HG03066 (cell line): Measurements from ENCODE around the gene RBCK1.

ENCODE experiments used
- ATAC-seq: cut with Tn5 transposase; IDR thresholded peaks from one replicate; pipeline ENCODE4 v1.9.1; 2021; ENCODE audit warnings: low read depth; ENCODE audit not compliant: unreplicated experiment

Gene RBCK1

DNA sequence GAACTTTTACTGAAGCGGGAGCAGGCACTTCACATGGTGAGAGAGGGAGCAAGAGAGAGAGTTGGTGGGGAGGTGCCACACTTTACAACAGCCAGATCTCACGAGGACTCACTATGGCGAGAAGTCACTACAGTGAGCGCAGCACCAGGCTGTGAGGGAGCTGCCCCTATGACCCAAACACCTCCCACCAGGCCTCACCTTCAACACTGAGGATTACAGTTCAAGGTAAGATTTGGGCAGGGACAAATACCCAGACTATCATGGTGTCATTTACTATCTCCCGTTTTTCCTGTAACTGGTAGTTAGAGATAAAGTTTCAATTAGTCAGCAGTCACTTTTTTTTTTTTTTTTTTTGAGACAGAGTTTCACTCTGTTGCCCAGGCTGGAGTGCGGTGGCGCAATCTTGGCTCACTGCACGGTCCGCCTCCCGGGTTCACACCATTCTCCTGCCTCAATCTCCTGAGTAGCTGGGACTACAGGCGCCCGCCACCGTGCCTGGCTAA, 7.8 kb downstream of the RBCK1 start:
- no peak for ATAC-seq

DNA sequence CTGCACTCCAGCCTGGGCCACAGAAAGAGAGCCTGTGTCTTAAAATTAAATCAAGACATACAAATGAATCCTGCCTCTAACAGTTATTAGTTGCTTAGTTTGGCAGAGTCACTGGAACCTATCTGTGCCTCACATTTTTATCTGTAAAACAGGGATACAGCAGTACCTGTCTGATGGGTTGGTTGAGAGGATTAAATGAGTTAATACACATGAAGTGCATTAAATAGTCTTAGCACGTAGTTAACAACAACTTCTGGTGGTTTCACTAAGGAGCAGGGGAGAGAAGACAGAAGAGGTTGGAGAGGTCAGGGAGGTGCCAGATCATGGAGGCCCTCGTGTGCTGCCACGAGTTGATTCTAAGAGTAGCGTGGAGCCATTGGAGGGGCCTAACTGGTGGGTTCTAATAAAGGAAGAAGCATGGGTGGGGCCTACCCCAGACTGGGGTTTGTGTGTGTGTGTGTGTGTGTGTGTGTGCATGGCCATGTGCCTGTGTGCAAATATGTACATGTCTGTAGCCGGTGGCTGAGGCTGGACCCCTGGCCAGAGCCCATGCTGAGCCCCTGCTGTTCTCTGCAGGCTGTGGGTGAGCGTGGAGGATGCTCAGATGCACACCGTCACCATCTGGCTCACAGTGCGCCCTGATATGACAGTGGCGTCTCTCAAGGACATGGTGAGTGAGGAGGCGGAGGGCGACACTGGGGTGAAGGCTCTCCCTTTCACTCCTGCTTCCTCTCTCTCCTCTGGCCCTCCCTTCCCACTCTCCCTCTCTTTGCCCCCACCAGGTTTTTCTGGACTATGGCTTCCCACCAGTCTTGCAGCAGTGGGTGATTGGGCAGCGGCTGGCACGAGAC, 9.1 kb downstream of the RBCK1 start:
- no peak for ATAC-seq

DNA sequence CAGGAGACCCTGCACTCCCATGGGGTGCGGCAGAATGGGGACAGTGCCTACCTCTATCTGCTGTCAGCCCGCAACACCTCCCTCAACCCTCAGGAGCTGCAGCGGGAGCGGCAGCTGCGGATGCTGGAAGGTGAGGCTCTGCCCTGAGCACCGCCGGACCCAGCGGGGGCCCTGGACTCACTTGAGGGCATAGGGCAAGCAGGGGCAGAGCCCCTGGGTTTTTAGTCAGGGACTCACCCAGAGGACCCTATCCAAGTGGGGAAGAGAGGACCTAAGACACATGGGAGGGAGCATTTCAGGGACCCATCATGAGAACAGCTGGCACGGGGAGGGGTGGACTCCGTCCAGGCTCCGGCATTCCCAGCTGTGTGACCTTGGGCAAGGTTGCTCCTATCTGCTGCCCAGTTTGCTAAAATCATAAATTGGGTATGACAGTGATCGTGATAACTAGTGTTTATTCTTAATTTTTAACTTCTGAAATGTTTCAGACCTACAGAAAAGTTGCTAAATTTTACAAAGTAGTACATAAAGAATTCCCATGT, 9.8 kb downstream of the RBCK1 start:
- no peak for ATAC-seq

DNA sequence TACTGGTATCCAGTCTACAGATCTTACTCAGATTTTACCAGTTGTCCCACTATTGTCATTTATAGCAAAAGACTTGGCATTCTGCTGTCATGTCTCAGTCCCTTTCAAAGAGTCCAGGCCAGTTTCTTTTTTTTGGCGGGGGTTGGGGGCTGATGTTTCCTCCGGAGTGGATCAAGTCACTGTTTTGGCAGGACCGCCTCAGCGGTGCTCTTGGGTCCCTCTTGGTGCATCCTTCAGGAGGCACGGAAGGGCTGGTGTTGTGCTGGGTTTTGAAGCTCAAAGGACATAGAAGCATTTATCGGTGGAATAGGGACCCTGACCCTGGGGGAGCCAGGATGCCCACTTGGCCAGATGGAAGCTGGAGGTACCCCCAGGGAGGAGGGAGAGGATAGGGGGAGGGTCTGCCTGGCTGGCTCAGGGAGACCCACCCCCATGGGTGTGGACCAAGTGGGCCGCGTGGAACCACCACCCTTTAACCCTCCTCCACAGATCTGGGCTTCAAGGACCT, 10.8 kb downstream of the RBCK1 start:
- ATAC-seq: no peak

DNA sequence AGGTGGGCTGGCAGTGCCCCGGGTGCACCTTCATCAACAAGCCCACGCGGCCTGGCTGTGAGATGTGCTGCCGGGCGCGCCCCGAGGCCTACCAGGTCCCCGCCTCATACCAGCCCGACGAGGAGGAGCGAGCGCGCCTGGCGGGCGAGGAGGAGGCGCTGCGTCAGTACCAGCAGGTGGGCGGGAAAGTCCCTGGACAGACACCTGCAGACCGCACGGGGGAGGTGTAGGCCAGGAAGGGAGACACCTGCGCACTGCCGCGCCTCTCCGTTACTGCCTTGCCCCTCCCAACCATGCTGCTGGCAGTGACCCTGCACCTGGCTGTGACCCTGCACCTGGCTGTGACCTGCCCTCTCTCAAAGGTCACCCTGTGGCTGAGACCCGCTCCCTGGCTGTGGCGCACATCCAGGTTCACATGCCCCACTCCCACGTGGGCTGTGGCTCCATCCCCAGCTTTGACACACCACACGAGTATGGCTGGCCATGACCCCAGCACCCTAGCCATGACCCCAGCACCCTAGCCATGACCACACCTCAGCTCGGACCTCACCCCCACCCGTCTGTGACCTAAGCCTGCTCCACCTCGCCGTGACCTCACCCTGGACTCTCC, 11.6 kb downstream of the RBCK1 start:
- ATAC-seq: no peak

DNA sequence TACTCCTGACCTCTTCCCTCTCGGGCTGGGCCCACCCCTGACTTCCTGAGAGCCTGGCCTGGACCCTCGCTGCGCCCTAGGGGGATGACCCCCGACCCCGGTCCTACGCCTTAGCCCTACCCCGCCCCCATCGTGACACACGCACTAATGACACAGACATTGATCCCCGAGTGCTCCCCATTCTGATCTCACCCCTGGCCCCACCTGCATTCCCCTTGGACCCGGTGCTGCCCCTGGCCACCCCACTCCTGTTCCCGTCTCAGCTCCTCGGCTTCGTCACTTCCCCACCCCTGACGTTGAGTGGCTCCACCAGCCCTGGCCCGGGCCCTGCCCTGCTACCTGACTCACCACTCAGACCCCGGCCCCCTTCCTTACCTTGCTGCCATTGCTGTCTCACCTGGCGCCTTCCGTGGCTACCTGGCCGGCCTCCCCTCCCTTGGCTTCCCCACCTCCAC, 12.1 kb downstream of the RBCK1 start:
- ATAC-seq: no peak

DNA sequence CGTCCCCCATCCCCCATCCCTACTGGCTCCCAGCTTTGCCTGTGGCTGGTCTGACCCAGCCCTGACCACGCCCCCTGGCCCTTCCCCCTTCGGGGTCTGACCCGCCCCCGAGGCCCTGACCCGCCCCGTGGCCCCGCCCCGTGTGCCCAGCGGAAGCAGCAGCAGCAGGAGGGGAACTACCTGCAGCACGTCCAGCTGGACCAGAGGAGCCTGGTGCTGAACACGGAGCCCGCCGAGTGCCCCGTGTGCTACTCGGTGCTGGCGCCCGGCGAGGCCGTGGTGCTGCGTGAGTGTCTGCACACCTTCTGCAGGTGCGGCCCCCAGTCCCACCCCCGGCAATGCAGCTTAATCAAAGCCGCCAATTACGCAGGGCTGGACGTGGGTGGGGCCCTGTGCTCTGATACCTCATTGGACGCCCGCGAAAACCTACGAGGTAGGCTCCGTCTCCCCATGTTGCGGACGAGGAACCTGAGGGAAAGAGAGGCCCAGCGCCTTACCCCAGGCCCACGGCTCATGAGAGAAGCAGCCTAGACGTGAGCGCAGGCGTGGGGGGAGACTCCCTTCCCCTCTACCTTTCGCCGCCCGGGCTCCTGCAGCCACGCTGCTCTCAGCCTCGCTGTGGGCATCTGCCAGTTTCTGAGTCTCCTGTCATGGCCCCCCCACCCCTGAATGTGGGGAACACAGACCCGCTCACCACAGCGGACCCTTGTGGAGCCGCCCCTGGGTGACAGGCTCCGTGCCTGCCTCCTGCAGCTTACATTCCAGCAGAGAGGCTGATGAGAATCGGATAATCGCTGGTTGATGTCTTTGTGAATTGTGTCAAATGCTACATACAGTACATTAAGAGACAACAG, 12.8 kb downstream of the RBCK1 start:
- no peak for ATAC-seq

DNA sequence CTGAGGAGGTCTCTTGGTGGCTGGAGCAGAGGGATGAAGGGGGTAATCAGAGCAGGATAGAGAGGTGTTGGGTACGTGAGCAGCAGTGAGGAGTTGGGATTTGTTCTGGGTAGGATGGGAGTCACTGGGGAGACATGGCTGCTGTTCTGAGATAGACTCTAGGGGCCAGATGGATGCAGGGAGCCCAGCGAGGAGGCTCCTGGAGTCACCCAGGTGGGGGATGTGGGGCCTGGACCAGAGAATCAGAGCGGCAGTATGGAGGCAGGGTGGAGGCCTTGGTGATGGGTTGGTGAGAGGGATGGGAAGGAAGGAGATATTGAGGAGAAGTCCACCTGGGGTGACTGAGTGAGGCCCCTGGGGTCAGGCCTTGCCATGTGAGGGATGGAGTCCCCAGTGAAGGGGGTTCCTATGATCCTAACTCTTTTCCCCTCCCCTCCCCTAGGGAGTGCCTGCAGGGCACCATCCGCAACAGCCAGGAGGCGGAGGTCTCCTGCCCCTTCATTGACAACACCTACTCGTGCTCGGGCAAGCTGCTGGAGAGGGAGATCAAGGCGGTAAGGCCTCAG, 13.7 kb downstream of the RBCK1 start:
- no peak for ATAC-seq

DNA sequence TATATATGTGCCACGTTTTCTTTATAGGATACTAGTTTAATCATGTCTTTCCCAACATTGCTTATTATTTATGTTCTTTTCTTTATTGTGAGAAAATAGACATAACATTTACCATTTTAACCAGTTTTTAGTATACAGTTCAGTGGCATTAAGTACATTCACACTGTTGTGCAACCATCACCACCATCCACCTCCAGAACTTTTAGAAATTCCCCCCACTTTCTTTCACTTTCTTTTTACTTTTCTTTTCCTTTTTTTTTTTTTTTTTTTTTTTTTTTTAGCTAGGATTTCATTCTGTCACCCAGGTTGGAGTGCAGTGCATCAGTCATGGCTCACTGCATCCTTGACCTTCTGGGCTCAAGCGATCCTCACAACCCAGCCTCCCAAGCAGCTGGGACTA, 18.5 kb downstream of the RBCK1 start:
- ATAC-seq: no peak

DNA sequence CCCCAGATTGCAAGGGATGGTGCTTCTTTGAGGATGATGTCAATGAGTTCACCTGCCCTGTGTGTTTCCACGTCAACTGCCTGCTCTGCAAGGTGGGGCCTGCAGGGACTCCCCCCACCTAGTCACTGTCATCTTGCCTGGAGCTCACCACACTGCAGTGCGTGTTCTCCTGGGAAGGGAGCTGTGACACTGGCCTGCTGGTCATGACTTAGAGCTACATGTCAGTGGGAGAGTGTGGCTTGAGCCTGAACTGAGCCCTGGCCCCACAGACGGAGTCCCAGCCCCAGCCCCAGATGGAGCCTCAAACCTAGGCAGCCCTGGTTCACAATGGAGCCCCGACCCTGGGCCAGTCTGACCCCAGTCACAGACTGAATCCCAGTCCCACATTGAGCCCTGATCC, 19.3 kb downstream of the RBCK1 start:
- ATAC-seq: no peak

DNA sequence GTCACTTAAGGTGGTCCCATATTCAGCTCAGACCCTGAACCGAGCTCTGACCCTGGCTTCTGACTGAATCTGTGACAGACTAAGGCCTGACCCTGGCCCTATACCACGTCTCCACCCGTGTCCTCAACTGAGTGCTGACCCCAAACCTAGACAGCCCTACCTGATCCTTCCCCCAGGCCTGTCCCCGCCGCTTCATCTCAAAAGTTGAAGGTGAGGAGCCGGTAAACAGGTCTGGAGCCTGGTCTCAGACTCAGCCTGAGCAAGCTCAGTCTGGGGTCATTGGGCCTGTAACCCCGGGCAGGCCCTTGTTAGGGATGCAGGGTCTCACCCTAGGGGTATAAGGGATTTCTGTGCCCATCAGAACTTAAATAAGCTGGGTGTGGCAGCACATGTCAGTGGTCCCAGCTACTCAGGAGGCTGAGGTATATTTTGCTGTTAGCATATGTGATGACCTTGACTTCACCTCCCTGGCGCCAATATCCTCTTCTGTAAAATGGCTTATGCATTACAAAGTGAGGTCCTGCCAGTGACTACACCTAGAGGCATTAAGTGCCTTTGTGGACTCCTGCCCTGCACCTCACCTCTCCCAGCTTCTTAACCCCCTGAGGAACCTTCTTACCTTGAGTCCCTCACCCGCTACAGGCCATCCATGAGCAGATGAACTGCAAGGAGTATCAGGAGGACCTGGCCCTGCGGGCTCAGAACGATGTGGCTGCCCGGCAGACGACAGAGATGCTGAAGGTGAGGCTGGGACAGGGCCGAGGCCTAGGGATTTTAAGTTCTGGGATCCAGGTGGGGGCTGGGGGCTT, 20.0 kb downstream of the RBCK1 start:
- ATAC-seq: no peak

DNA sequence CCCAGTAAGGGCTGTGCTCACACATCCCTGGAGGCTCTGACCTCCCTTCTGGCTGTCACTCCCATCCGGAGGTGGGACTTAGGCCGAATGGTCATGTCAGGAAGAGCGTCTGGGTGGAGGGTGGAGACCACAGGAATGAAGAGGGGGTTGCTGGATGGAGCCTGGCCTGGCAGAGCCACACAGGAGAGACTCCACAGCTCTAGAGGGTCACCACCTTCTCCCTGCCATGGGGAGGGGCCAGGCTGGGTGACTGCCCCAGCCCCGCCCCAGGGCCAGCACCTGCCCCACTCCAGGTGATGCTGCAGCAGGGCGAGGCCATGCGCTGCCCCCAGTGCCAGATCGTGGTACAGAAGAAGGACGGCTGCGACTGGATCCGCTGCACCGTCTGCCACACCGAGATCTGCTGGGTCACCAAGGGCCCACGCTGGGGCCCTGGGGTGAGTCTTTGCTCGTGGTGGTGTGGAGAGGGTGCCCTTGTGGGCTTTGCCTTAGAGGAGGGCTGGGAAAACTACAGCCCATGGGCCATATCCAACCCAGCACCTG, 20.6 kb downstream of the RBCK1 start:
- no peak for ATAC-seq

DNA sequence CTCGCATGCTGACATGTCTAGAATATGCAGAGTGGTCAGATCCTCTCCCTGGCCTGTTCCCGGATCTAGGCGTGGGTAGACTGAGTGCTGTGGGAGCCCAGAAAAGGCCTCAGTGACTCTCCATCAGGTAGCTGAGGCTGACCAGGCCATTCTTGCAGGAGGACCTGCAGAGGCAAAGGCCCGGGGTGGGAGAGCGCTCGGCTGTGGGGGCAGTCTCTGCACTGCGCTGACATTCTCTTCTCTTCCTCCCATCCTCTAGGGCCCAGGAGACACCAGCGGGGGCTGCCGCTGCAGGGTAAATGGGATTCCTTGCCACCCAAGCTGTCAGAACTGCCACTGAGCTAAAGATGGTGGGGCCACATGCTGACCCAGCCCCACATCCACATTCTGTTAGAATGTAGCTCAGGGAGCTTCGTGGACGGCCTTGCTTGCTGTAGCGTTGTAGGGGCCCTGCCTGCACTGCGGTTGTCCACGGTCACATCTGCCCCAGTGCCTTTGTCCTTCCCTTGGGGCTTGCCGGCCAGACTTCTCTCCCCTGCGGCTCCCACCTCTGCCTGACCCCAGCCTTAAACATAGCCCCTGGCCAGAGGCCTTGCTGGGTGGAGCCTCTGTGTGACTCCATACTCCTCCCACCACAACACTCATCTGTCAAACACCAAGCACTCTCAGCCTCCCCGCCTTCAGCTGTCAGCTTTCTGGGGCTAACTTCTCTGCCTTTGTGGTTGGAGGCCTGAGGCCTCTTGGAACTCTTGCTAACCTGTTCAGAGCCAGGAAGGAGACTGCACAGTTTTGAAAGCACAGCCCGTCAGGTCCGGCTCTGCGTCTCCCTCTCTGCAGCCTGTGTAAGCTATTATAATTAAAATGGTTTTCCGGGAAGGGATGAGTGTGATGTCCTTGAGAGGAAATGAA, 22.2 kb downstream of the RBCK1 start:
- ATAC-seq: no peak

DNA sequence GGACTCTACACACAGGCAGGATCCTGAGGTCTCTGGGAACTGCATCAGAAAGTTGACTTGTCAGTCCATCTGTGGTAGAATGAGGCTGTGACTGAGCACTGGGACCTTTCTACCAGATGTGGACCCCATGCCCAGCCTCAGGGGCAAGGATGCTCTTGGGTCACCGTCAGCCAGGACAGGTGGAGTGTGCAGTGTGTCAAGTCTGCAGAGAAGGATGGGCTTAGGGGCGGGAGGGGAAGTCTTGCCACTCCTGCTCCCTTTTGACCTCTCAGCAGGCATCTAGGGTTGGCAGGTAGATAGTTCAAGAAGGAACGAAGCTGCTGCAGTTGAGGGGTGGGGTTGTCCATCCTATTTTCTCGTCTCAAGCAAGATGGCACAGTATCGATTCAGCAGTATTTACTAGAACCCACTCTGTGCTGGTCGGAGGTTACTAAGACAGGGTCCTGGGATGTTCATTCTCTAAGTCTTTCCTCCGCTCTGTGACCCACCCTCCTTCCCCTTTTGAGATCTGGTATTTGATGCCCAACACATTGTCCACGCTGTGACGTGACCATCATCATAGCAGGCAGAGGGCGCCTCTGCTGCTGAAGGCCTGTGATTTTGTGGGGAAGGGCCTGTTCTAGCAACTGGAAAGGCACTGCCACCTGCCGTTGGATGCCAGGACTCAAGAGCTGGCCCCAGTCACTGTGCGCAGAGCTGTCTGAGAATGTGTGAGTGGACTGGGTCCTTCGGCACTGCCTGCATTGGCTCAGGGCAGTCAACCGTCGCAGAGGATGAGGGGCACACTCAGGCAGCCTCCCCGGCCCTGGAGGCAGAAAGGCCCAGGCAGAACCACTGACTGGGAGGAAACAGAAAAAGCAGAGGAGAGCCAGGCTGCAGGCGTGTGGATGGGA, 23.2 kb downstream of the RBCK1 start:
- ATAC-seq: no peak

DNA sequence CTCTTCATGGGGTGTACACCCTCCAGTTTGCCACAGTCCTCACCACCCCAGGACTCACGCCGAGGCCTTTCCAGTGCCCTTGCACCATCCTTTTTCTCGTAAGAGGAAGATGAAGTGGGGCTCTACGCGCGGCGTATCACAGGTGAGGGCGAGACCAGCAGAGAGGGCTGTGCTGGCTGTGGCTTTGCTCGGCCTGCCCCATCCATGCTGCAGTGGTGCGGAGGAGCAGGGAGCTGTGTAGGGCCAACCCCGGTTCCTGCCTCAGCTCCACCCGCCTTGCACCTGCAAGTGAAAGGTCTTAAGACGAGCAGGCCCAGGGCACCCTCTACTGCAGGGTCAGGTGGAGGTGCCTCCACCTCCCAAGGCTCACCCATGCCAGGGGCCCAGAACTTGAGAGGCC, 24.1 kb downstream of the RBCK1 start:
- ATAC-seq: no peak

DNA sequence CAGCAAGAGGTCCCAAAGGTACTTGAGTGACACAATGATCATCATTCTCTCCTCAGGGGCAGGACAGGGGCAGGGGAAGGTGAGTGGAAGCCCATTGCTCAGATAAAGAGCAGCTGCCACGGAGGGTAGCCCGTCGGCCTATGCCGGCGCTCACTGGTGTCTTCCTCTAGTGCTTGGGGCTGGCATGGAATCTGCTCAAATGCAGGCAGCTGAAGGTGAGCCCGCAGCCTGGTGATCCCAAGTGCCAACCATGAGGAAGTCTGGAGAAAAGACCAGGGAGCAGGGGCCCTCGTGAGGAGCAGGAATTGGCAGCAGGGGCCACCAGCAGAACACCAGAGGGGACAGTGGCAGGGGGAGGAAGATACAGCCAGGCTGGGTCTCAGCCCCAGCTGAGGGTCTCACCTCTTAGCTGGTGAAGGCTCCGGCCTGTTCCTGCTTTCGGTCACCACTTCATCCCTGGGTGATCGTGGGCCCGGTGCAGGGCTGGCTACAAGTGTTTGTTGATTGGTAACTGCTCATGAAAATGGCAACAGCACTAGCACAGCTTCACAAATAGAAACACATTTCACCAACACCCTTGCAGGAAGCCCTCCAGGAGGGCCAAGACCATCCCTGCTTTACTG, 24.7 kb downstream of the RBCK1 start:
- no peak for ATAC-seq
